Stimulated activated naive CD8-positive, alpha-beta T cell treated with anti-CD3 and anti-CD28 coated beads, Interleukin-15, Interleukin-2, amounts not matched to agents 100 ng/mL and 50 ng/mL, for 24 hours (primary cell): ENCODE data around the gene CPA1.

Experiments
- H3K27ac Mint-ChIP-seq: one replicate; pipeline ENCODE4 v1.8.0; 2021; ENCODE audit warnings: mild to moderate bottlenecking, mixed read lengths
- H3K27me3 Mint-ChIP-seq: one replicate; pipeline ENCODE4 v1.8.0; 2021; ENCODE audit warnings: mixed read lengths
- H3K36me3 Mint-ChIP-seq: one replicate; pipeline ENCODE4 v1.8.0; 2021; ENCODE audit warnings: low read depth, mixed read lengths
- H3K4me1 Mint-ChIP-seq: one replicate; pipeline ENCODE4 v1.8.0; 2021; ENCODE audit warnings: low read depth, mixed read lengths
- H3K4me3 Mint-ChIP-seq: one replicate; pipeline ENCODE4 v1.8.0; 2021; ENCODE audit warnings: mild to moderate bottlenecking, mixed read lengths
- H3K9me3 Mint-ChIP-seq: one replicate; pipeline ENCODE4 v1.8.0; 2021; ENCODE audit warnings: mixed read lengths

CPA1 gene

GRCh38 chr7:130379019-130379418 lies 1.3 kb upstream of the CPA1 start:
- Mint-ChIP-seq H3K27ac (no peak overlapping the region), H3K36me3 (no peaks in the 10 kb centered on the region), H3K4me3 (no peak overlapping the region), H3K4me1 (no peaks in the 10 kb centered on the region), H3K27me3 (no peaks in the 10 kb centered on the region), H3K9me3 (peaks cover 7% of the 10 kb centered on the region)

- H3K4me1 Mint-ChIP-seq = no peaks in the 10 kb centered on the region
- H3K9me3 Mint-ChIP-seq = peaks cover 7% of the 10 kb centered on the region
- H3K27ac Mint-ChIP-seq = no peak overlapping the region
- H3K36me3 Mint-ChIP-seq = no peaks in the 10 kb centered on the region
- H3K4me3 Mint-ChIP-seq = no peak overlapping the region
- H3K27me3 Mint-ChIP-seq = no peaks in the 10 kb centered on the region
Measured at GRCh38 chr7:130379532-130379920, 768 bp upstream of the CPA1 start.

- H3K27me3 Mint-ChIP-seq = no peaks in the 10 kb centered on the region
- no peak overlapping the region for H3K27ac Mint-ChIP-seq
- no peaks in the 10 kb centered on the region for H3K36me3 Mint-ChIP-seq
- H3K9me3 Mint-ChIP-seq = peaks cover 7% of the 10 kb centered on the region
- H3K4me3 Mint-ChIP-seq = no peak overlapping the region
- no peaks in the 10 kb centered on the region for H3K4me1 Mint-ChIP-seq
Measured at GRCh38 chr7:130380861-130381455, 664 bp downstream of the CPA1 start.

- Mint-ChIP-seq H3K27me3 (no peaks in the 10 kb centered on the region), H3K27ac (no peak overlapping the region), H3K4me1 (no peaks in the 10 kb centered on the region), H3K9me3 (peaks cover under 1% of the 10 kb centered on the region), H3K36me3 (no peaks in the 10 kb centered on the region), H3K4me3 (no peak overlapping the region)
Measured at GRCh38 chr7:130381468-130382312, 1.4 kb downstream of the CPA1 start.

- Mint-ChIP-seq H3K4me3 (no peak overlapping the region), H3K9me3 (no peaks in the 10 kb centered on the region), H3K27ac (no peak overlapping the region), H3K4me1 (no peaks in the 10 kb centered on the region), H3K36me3 (no peaks in the 10 kb centered on the region), H3K27me3 (no peaks in the 10 kb centered on the region)
Measured at GRCh38 chr7:130383187-130383980, 3.1 kb downstream of the CPA1 start.

GRCh38 chr7:130384371-130384801 lies 4.1 kb downstream of the CPA1 start:
- H3K4me3 Mint-ChIP-seq = no peak overlapping the region
- H3K4me1 Mint-ChIP-seq = no peaks in the 10 kb centered on the region
- no peak overlapping the region for H3K27ac Mint-ChIP-seq
- H3K9me3 Mint-ChIP-seq = no peaks in the 10 kb centered on the region
- no peaks in the 10 kb centered on the region for H3K27me3 Mint-ChIP-seq
- H3K36me3 Mint-ChIP-seq = no peaks in the 10 kb centered on the region

GRCh38 chr7:130384841-130385599 lies 4.7 kb downstream of the CPA1 start:
- H3K36me3 Mint-ChIP-seq = no peaks in the 10 kb centered on the region
- H3K27ac Mint-ChIP-seq = no peak overlapping the region
- no peaks in the 10 kb centered on the region for H3K27me3 Mint-ChIP-seq
- H3K4me3 Mint-ChIP-seq = no peak overlapping the region
- no peaks in the 10 kb centered on the region for H3K4me1 Mint-ChIP-seq
- no peaks in the 10 kb centered on the region for H3K9me3 Mint-ChIP-seq

- H3K27ac Mint-ChIP-seq = no peak overlapping the region
- no peak overlapping the region for H3K4me3 Mint-ChIP-seq
- no peaks in the 10 kb centered on the region for H3K36me3 Mint-ChIP-seq
Measured at GRCh38 chr7:130385600-130386066, 5.3 kb downstream of the CPA1 start.

GRCh38 chr7:130386876-130387275 lies 6.6 kb downstream of the CPA1 start:
- H3K4me3 Mint-ChIP-seq = no peak overlapping the region

More at GRCh38 chr7:130385600-130386066, 5.3 kb downstream of the CPA1 start:
- no peaks in the 10 kb centered on the region for H3K9me3 Mint-ChIP-seq
- no peaks in the 10 kb centered on the region for H3K27me3 Mint-ChIP-seq
- no peaks in the 10 kb centered on the region for H3K4me1 Mint-ChIP-seq

GRCh38 chr7:130387306-130387627 lies 7.0 kb downstream of the CPA1 start:
- H3K4me3 Mint-ChIP-seq = no peak overlapping the region
- H3K27me3 Mint-ChIP-seq = no peaks in the 10 kb centered on the region
- H3K36me3 Mint-ChIP-seq = no peaks in the 10 kb centered on the region
- no peaks in the 10 kb centered on the region for H3K4me1 Mint-ChIP-seq
- no peak overlapping the region for H3K27ac Mint-ChIP-seq
- no peaks in the 10 kb centered on the region for H3K9me3 Mint-ChIP-seq

More at GRCh38 chr7:130386876-130387275, 6.6 kb downstream of the CPA1 start:
- Mint-ChIP-seq H3K27ac (no peak overlapping the region), H3K9me3 (no peaks in the 10 kb centered on the region), H3K27me3 (no peaks in the 10 kb centered on the region), H3K36me3 (no peaks in the 10 kb centered on the region), H3K4me1 (no peaks in the 10 kb centered on the region)

- no peaks in the 10 kb centered on the region for H3K9me3 Mint-ChIP-seq
- H3K27ac Mint-ChIP-seq = no peak overlapping the region
- H3K4me3 Mint-ChIP-seq = no peak overlapping the region
- H3K4me1 Mint-ChIP-seq = peaks cover 1% of the 10 kb centered on the region
- H3K36me3 Mint-ChIP-seq = no peaks in the 10 kb centered on the region
- H3K27me3 Mint-ChIP-seq = no peaks in the 10 kb centered on the region
Measured at GRCh38 chr7:130387628-130388403, 7.5 kb downstream of the CPA1 start.

- H3K27me3 Mint-ChIP-seq = no peaks in the 10 kb centered on the region
- no peaks in the 10 kb centered on the region for H3K9me3 Mint-ChIP-seq
- H3K4me1 Mint-ChIP-seq = peaks cover 10% of the 10 kb centered on the region
- H3K36me3 Mint-ChIP-seq = no peaks in the 10 kb centered on the region
- H3K4me3 Mint-ChIP-seq = no peak overlapping the region
- no peak overlapping the region for H3K27ac Mint-ChIP-seq
Measured at GRCh38 chr7:130388671-130389070, 8.4 kb downstream of the CPA1 start.

GRCh38 chr7:130390486-130390885 lies 10.2 kb downstream of the CPA1 start:
- H3K4me1 Mint-ChIP-seq = peaks cover 26% of the 10 kb centered on the region
- H3K4me3 Mint-ChIP-seq = no peak overlapping the region
- H3K27me3 Mint-ChIP-seq = no peaks in the 10 kb centered on the region
- no peaks in the 10 kb centered on the region for H3K36me3 Mint-ChIP-seq
- no peaks in the 10 kb centered on the region for H3K9me3 Mint-ChIP-seq
- H3K27ac Mint-ChIP-seq = no peak overlapping the region

- H3K4me1 Mint-ChIP-seq = peaks cover 26% of the 10 kb centered on the region
- no peak overlapping the region for H3K27ac Mint-ChIP-seq
- no peak overlapping the region for H3K4me3 Mint-ChIP-seq
- H3K27me3 Mint-ChIP-seq = no peaks in the 10 kb centered on the region
- H3K36me3 Mint-ChIP-seq = peaks cover 4% of the 10 kb centered on the region
- no peaks in the 10 kb centered on the region for H3K9me3 Mint-ChIP-seq
Measured at GRCh38 chr7:130393101-130393561, 12.8 kb downstream of the CPA1 start.
